ENCODE measurements around the gene RAPGEF2.
A peak's percentile ranks its signal among the peaks of the same experiment; 100 is the strongest.
"Not testable (repeated sequence)": the region's sequence is repeated elsewhere in the genome, so short reads cannot be mapped to it uniquely, and the experiment has no call there.

Gene RAPGEF2

DNA sequence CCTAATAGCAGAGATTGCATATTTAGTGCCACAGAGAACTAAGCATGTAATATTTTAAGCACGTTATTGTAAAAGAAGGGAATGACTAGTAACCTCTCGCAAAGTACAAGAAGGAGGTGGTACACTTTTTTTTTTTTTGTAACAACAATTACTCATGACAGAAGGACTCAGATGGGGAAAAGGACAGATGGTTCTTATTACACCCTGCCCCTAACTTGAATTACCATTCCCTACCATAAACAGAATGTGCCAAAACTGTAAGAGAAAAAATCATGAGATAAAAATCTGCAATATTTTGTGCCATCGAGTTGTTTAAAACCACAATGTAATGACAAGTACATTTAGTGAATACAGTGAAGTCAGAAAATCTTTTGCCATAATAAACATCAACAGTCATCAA lies 33.0 kb upstream of the RAPGEF2 start:
- no peak overlapping the region for H3K4me3 ChIP-seq (ENCODE audit: low read length)
- TF ChIP-seq, protein P1, sequence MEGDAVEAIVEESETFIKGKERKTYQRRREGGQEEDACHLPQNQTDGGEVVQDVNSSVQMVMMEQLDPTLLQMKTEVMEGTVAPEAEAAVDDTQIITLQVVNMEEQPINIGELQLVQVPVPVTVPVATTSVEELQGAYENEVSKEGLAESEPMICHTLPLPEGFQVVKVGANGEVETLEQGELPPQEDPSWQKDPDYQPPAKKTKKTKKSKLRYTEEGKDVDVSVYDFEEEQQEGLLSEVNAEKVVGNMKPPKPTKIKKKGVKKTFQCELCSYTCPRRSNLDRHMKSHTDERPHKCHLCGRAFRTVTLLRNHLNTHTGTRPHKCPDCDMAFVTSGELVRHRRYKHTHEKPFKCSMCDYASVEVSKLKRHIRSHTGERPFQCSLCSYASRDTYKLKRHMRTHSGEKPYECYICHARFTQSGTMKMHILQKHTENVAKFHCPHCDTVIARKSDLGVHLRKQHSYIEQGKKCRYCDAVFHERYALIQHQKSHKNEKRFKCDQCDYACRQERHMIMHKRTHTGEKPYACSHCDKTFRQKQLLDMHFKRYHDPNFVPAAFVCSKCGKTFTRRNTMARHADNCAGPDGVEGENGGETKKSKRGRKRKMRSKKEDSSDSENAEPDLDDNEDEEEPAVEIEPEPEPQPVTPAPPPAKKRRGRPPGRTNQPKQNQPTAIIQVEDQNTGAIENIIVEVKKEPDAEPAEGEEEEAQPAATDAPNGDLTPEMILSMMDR (conservative IDR thresholded peaks at IDR 0.05; ENCODE audit: low read depth, low read length) = no peak
- no peak for DNase-seq (ENCODE audit: low read depth)

DNA sequence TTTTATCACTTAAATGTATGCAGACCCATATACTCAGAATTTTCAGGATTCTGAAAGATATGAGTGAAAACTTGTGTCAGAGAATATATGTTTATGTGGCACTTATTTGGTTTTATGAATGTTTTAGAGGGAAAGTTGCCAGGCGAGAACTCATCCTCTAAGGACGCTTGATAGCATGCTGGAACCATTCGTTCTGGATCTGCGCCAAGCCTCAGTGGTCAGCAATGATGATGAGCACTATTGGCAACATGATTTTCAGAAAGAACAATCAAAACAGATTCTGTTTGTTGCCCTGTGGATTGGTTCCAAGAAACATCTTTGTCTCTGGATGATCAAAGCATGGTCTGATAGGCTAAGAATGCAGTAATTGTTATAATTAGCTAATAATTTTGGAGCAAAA lies 32.1 kb upstream of the RAPGEF2 start:
- H3K4me3 ChIP-seq (ENCODE audit: low read length) = no peak overlapping the region
- no peak for DNase-seq (ENCODE audit: low read depth)
- TF ChIP-seq, protein P1 (conservative IDR thresholded peaks at IDR 0.05; ENCODE audit: low read depth, low read length) = no peak

DNA sequence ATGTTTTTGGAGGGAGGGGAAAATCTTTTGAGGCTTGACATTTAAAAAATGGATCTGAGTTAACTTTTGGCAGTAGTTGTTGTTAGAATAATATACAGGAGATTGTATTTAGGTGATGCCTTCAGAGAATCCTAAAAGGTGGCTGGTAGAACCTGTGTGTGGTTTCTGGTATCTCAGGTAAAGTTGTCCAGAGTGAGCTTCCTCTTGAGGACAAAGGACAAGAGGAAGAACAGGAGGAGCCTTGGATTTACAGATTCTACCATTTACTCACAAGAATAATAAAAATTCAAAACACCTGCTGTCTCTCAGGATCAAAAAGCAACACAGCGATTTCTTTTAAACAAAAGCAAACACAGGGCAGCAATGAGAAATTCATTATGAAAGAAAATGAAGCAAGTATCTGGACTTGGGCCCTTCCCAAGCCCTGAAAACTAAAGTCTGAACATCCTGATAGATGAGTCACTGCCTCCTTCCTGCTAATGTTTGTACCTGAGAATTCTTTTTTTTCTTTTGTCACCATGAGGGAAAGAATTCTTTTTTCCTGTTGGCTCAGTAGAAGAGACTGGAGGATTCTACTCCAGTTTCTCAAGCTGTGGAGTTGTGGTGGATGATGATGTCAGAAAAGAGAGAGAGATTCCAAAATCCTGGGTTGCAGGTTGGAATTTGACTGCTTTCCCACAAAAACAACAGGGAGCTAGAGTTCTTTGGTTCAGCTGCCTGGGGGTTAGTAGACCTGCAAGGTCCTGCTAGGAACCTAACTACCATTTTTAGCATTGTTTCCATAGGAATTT lies 31.5 kb upstream of the RAPGEF2 start:
- H3K4me3 ChIP-seq (ENCODE audit: low read length) = no peak overlapping the region
- DNase-seq (ENCODE audit: low read depth) = peak; percentile 24

DNA sequence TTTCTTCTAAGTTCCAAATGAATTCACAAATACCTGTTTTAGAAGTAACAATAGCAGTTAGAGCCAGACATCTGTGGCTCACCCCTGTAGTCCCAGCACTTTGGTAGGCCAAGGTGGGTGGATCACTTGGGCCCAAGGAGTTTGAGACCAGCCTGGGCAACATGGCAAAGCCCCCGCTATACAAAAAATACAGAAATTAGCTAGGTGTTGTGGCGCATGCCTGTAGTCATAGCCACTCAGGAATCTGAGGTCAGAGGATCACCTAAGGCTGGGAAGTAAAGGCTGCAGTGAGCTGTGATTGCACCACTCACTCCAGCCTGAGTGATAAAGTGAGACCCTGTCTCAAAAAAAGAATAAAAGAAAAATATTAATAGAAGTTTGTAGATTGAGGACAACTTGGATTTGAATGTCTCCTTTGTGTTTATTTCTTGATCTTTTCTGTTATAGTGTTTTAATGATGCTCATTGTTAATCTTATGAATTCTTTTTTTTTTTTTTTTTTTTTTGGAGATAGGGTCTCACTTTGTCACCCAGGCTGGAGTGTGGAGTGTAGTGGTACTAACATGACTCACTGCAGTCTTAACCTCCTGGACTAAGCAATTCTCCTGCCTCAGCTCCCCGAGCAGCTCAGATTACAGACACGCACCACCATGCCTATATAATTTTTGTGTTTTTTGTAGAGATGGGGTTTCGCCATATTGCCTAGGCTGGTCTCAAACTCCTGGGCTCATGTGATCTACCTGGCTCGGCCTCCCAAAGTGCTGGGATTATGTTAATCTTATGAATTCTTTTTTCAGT lies 30.7 kb upstream of the RAPGEF2 start:
- no peak overlapping the region for H3K4me3 ChIP-seq (ENCODE audit: low read length)
- DNase-seq (ENCODE audit: low read depth) = no peak
- TF ChIP-seq, protein P1 (conservative IDR thresholded peaks at IDR 0.05; ENCODE audit: low read depth, low read length) = no peak

More for the DNA sequence above, 31.5 kb upstream of the RAPGEF2 start:
- TF ChIP-seq, protein P1 (conservative IDR thresholded peaks at IDR 0.05; ENCODE audit: low read depth, low read length) = no peak

DNA sequence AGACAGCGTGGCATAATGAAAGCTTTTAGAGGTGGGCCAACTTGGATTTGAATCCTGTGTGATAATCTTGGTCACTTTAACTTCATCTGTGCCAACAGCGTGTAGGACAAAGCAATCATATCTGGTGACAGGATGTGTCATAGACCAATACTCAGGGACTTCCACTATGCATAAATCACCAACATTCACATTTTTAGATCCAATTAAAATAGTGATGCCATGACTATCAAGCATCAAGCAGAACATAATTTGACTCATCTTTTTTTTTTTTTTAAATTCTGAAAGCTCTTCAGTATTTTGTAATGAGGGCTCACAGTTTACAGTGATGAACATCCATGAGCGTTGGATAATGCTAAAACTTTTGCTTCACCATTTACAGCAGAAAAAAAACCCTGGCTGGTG lies 27.3 kb upstream of the RAPGEF2 start:
- no peak overlapping the region for H3K4me3 ChIP-seq (ENCODE audit: low read length)
- TF ChIP-seq, protein P1 (conservative IDR thresholded peaks at IDR 0.05; ENCODE audit: low read depth, low read length) = no peak
- no peak for DNase-seq (ENCODE audit: low read depth)

DNA sequence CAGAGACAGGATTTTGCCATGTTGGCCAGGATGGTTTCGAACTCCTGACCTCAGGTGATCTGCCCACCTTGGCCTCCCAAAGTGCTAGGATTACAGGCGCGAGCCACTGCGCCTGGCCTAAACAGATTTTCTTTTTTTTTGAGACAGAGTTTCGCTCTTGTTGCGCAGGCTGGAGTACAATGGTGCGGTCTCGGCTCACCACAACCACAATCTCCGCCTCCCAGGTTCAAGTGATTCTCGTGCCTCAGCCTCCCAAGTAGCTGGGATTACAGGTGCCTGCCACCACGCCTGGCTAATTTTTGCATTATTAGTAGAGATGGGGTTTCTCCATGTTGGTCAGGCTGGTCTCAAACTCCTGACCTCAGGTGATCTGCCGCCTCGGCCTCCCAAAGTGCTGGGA lies 25.9 kb upstream of the RAPGEF2 start:
- not testable (repeated sequence) for H3K4me3 ChIP-seq (ENCODE audit: low read length)

DNA sequence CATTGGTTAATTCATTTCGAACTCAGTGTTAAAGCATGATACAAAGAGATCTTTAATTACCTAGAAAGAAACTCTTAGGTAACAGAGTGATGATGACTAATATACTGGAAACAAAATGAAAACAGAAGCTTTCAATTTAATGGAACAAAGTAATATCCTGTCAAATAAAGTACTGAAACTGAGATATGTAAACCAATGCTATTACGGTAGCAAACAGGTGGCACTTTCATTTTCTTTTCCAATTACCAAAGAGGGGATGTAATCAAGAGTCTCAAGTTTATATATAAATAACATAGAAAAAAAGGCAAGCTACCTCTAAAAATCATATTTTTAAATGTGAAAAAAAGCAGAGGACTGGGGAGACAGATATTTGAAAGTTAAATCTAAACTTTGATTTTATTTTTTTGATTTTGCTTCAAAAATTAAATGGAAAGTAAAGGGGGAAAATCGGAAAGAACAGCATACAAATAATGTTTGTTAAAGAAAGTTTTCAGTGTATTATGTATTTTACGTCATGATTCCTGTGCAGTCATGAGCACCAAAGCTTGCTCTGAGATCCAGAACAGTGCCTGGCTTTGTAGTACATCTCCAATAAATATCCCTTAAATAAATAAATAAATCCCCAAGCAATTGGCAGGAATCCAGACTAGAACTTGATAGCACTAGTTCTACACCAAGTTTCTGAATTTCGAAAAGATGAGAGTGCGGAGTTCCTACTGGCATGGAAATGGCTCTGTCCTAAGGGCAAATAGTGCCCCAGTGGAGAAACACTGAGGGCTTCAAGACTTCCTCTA lies 25.0 kb upstream of the RAPGEF2 start:
- TF ChIP-seq, protein P1 (conservative IDR thresholded peaks at IDR 0.05; ENCODE audit: low read depth, low read length) = no peak
- no peak overlapping the region for H3K4me3 ChIP-seq (ENCODE audit: low read length)
- DNase-seq (ENCODE audit: low read depth) = no peak

More for the DNA sequence above, 25.9 kb upstream of the RAPGEF2 start:
- DNase-seq (ENCODE audit: low read depth) = not testable (repeated sequence)

Data from retinal pigment epithelial cell (primary cell).